ENCODE results near the gene KMT5B.

Gene KMT5B

GRCh38 chr11:68177877-68178276 lies 35.2 kb downstream of the KMT5B start:
- DNase-seq, result no peak

DNA sequence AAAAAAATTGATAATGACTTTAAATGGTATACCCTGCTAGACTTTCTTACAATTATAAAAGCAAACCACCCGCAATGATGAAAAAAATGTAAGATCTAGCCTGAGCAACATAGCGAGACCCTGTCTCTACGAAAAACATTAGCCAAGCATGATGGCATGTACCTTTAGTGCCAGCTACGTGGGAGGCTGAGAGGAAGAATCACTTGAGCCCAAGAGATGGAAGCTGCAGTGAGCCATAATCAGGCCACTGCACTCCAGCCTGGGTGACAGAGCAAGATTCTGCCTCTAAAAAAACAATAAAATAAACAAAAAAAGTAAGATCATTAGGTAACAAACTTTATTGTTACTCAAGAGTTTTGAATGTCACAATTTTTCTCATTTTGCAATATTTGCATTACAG lies 39.2 kb downstream of the KMT5B start:
- DNase-seq, result no peak

DNA sequence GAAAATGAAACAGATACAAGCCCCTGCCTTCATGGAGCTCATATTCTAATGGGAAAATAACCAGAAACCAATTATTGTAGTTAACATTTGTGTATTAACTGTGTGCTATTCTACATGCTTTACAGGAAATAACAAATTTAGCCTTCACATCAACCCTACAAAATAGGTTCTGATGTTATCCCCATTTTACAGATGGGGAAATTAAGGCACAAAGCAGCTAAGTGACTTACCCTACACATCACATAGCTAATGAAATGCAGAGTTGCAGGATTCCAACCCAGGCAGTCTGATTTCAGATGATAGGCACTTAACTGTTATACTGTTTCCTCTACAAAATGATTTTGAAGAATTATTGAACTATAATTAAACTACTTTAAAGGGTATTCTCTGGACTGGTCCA lies 43.7 kb downstream of the KMT5B start:
- DNase-seq, result no peak

GRCh38 chr11:68168694-68169093 lies 44.4 kb downstream of the KMT5B start:
- no peak for DNase-seq

GRCh38 chr11:68167474-68167873 lies 45.6 kb downstream of the KMT5B start:
- no peak for DNase-seq

DNA sequence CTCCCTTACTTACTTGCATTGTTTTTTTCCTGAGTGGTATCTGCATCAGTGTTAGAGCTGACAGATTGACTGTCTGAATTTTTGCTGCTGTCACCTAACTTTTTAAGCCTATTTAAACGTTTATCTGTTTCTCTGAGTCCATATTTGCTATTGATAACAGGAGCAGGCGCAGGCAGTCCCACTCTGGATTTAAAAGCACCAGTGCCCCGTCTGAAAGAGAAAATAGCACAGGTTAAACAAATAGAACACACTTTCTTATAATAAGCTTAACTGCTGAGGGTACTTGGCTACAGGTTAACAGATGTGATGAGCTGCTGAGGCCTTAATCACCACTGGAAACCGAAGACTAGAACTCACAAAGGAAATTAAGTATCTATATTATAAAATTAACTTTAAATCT lies 46.1 kb downstream of the KMT5B start:
- DNase-seq, result no peak

GRCh38 chr11:68165601-68166000 lies 47.5 kb downstream of the KMT5B start:
- no peak for DNase-seq

- DNase-seq, result peak; percentile 55
These were observed 48.7 kb downstream of the KMT5B start for GRCh38 chr11:68164437-68164836.

DNA sequence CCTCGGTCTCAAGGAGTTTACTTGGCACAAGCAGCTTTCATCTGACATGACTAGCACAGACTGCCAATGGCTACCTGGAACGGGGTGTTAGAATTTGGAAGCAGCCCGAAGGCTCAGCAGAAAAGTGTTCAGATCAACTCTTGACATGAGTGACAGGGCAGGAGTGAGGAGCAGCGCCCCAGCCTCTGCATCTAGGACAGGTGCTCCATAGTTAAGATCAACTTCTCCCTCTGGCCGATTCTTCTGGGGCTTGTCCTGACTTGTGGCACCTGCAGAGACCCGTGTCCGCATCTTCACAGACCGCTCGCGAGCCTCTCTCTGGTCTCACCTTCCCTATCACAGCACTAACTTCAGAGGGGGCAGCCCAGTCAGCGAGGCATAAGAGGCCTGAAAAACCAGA lies 49.4 kb downstream of the KMT5B start:
- DNase-seq, result no peak

- DNase-seq, result no peak
These were observed 52.9 kb downstream of the KMT5B start for GRCh38 chr11:68160100-68160695.

DNA sequence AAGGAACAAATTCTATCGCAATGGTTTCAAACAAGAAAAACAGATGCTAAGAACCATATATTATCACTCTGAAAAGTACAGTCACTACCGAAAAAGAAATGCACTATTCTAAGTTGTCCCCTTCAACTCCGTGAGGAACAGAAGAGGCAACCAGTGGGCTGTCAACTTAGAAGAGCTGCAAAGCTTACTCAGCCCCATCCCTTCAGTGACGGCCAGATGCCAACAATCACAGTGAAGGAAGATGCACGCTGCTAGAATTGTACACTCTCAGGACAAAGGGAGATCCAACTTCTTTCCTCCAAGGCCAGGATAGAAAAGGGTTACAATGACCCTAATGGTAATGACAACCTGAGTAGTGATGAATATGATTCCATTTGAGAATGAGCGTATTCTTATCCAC lies 53.4 kb downstream of the KMT5B start:
- DNase-seq, result no peak

GRCh38 chr11:68159161-68159560 lies 53.9 kb downstream of the KMT5B start:
- DNase-seq, result no peak

GRCh38 chr11:68158580-68158979 lies 54.5 kb downstream of the KMT5B start:
- DNase-seq, result no peak

- DNase-seq, result no peak
These were observed 59.4 kb downstream of the KMT5B start for GRCh38 chr11:68153742-68154141.

DNA sequence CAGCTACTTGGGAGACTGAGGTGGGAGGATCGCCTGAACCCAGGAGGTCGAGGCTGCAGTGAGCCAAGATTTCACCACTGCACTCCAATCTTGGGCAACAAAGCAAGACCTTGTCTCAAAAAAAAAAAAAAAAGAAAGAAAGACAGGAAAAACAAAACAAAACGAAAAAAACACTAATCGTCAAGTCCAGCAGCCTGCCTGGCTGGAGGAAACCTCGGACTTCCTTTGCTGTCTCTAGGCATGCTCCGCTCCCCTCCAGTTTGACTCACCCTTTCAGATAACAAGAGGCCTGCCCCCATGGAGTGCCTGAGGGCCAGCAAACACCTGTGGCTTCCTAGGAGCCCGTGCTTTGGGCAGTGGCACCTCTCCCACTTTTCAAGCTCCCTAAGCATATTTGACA lies 63.1 kb downstream of the KMT5B start:
- DNase-seq, result peak; percentile 23

- DNase-seq, result no peak
These were observed 63.7 kb downstream of the KMT5B start for GRCh38 chr11:68149417-68149816.

DNA sequence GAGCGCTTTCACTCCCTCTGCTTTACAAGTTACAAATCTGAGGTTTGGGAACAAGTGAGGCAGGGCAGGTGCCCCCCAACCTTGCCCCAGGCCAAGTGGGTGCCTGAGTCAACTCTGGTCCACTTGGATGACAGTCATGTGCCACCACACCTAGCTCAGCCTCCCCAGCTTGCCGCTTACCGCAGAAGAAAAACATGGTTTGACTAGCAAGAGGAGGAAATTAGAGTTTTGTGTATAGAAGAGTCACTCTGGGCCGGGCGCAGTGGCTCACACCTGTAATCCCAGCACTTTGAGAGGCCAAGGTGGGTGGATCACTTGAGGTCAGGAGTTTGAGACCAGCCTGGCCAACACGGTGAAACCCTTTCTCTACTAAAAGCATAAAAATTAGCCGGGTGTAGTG lies 64.2 kb downstream of the KMT5B start:
- no peak for DNase-seq

GRCh38 chr11:68148071-68148805 lies 64.9 kb downstream of the KMT5B start:
- DNase-seq, result no peak

- peak; percentile 50 for DNase-seq
These were observed 66.2 kb downstream of the KMT5B start for GRCh38 chr11:68146704-68147474.

- DNase-seq, result no peak
These were observed 67.0 kb downstream of the KMT5B start for GRCh38 chr11:68146010-68146540.

GRCh38 chr11:68145120-68145866 lies 67.8 kb downstream of the KMT5B start:
- no peak for DNase-seq

DNA sequence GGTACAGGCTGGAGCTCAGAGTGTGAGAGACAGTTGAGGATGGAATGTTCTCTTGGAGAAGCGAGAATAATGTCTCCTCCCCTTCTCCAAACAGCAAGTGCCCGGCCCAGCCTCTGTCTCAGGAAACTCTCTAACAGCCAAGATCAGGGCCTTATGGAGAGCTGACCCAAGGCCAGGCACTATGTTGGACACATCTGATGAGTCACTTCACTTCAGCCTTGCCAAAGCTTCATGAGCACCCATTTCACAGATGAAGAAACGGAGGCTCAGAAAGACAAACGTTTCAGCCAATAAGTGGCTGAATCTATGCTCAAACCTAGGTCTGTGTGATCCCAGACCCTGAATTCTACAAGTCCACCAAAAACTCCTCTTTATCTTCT lies 69.8 kb downstream of the KMT5B start:
- no peak for DNase-seq
